ENCODE data around the gene PRELP. TPM values are rescaled to one million over a fixed set of nuclear protein-coding genes. Genes with fewer than 3 reads are reported as not detected.

Gene PRELP
- total RNA-seq, 1 experiment from 2014 or later: not detected

- Histone ChIP-seq H3K9me3 (ENCODE audit: control insufficient read depth, insufficient read depth, low read depth, low read length) (no peaks in the 10 kb centered on the region), H3K36me3 (ENCODE audit: control insufficient read depth, insufficient read depth, low read length) (no peaks in the 10 kb centered on the region), H3K4me3 (ENCODE audit: low read depth in 2 of 2, low read length in 2 of 2) (no peak overlapping the region), H3K27me3 (ENCODE audit: control insufficient read depth, insufficient read depth, low read length) (peaks cover 21% of the 10 kb centered on the region), H3K27ac (ENCODE audit: low read length) (no peak overlapping the region), H3K4me1 (ENCODE audit: control insufficient read depth, insufficient read depth, low read length) (no peaks in the 10 kb centered on the region)
- ChIA-PET POLR2A (no interaction called here), CTCF (no interaction called here)
- no TSS peak for BruUV-seq (replicated peaks)
- ATAC-seq (no peak), DNase-seq (ENCODE audit: low read depth, low spot score) (no peak)
- no peak for TF ChIP-seq CTCF (IDR thresholded peaks at IDR 0.05)
- TF ChIP-seq TCF7L2 (IDR thresholded peaks at IDR 0.05; ENCODE audit: low read depth, low read length): no peak
- TF ChIP-seq, protein P1, sequence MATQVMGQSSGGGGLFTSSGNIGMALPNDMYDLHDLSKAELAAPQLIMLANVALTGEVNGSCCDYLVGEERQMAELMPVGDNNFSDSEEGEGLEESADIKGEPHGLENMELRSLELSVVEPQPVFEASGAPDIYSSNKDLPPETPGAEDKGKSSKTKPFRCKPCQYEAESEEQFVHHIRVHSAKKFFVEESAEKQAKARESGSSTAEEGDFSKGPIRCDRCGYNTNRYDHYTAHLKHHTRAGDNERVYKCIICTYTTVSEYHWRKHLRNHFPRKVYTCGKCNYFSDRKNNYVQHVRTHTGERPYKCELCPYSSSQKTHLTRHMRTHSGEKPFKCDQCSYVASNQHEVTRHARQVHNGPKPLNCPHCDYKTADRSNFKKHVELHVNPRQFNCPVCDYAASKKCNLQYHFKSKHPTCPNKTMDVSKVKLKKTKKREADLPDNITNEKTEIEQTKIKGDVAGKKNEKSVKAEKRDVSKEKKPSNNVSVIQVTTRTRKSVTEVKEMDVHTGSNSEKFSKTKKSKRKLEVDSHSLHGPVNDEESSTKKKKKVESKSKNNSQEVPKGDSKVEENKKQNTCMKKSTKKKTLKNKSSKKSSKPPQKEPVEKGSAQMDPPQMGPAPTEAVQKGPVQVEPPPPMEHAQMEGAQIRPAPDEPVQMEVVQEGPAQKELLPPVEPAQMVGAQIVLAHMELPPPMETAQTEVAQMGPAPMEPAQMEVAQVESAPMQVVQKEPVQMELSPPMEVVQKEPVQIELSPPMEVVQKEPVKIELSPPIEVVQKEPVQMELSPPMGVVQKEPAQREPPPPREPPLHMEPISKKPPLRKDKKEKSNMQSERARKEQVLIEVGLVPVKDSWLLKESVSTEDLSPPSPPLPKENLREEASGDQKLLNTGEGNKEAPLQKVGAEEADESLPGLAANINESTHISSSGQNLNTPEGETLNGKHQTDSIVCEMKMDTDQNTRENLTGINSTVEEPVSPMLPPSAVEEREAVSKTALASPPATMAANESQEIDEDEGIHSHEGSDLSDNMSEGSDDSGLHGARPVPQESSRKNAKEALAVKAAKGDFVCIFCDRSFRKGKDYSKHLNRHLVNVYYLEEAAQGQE (IDR thresholded peaks at IDR 0.05; ENCODE audit: insufficient read depth in 1 of 2, low read depth in 2 of 2, low read length in 1 of 2): no peak
- no peak for TF ChIP-seq POLR2AphosphoS5 (IDR thresholded peaks at IDR 0.05; ENCODE audit: low read depth, low read length)
- TF ChIP-seq SIN3A (IDR thresholded peaks at IDR 0.05; ENCODE audit: borderline replicate concordance, insufficient read depth, low read depth, low read length): no peak
- intact Hi-C loops (cut with micrococcal nuclease; ENCODE audit: unreplicated experiment): no loop called here
- in situ Hi-C loops (cut with HindIII; ENCODE audit: low pct_unique_long_range_greater_than_20kb, low sequenced_read_pairs): no loop called here
These were observed 37.8 kb upstream of the PRELP start for GRCh38 chr1:203437696-203438315.

GRCh38 chr1:203439131-203439730 is 36.4 kb upstream of the PRELP start:
- POLR2A ChIA-PET: no interaction called here
- CTCF ChIA-PET: no interaction called here
- H3K27me3 ChIP-seq (ENCODE audit: control insufficient read depth, insufficient read depth, low read length): peaks cover 27% of the 10 kb centered on the region

More at GRCh38 chr1:203439131-203439730, 36.4 kb upstream of the PRELP start:
- no peaks in the 10 kb centered on the region for H3K9me3 ChIP-seq (ENCODE audit: control insufficient read depth, insufficient read depth, low read depth, low read length)
- no peak overlapping the region for H3K4me3 ChIP-seq (ENCODE audit: low read depth in 2 of 2, low read length in 2 of 2)
- TF ChIP-seq CTCF (IDR thresholded peaks at IDR 0.05) (no peak), SIN3A (IDR thresholded peaks at IDR 0.05; ENCODE audit: borderline replicate concordance, insufficient read depth, low read depth, low read length) (no peak), TCF7L2 (IDR thresholded peaks at IDR 0.05; ENCODE audit: low read depth, low read length) (no peak), POLR2AphosphoS5 (IDR thresholded peaks at IDR 0.05; ENCODE audit: low read depth, low read length) (no peak)
- TF ChIP-seq, protein P1 (IDR thresholded peaks at IDR 0.05; ENCODE audit: insufficient read depth in 1 of 2, low read depth in 2 of 2, low read length in 1 of 2): no peak
- no peak overlapping the region for H3K27ac ChIP-seq (ENCODE audit: low read length)
- in situ Hi-C loops (cut with HindIII; ENCODE audit: low pct_unique_long_range_greater_than_20kb, low sequenced_read_pairs) (no loop called here), intact Hi-C loops (cut with micrococcal nuclease; ENCODE audit: unreplicated experiment) (no loop called here)
- H3K4me1 ChIP-seq (ENCODE audit: control insufficient read depth, insufficient read depth, low read length): no peaks in the 10 kb centered on the region
- BruUV-seq (replicated peaks): no TSS peak
- no peaks in the 10 kb centered on the region for H3K36me3 ChIP-seq (ENCODE audit: control insufficient read depth, insufficient read depth, low read length)
- ATAC-seq: no peak
- DNase-seq (ENCODE audit: low read depth, low spot score): no peak
